Subcutaneous abdominal adipose tissue (tissue), 5 donors: ENCODE measurements around the gene DVL3.
"Not testable (repeated sequence)": the region's sequence is repeated elsewhere in the genome, so short reads cannot be mapped to it uniquely, and the experiment has no call there.

Source experiments
- H3K27ac ChIP-seq: one replicate; pipeline ENCODE4 v1.7.0; 2013; ENCODE audit warnings: low read depth, mild to moderate bottlenecking, inconsistent platforms, low read length, moderate library complexity
- H3K27me3 ChIP-seq, 5 donors: one replicate each; pipeline ENCODE4 v1.7.0; 2013; ENCODE audit warnings: low read length in 5 of 5, inconsistent platforms in 1 of 5; ENCODE audit not compliant: control insufficient read depth in 5 of 5, insufficient read depth in 4 of 5
- H3K36me3 ChIP-seq, 5 donors: one replicate each; pipeline ENCODE4 v1.7.0; 2013; ENCODE audit warnings: low read length in 5 of 5; ENCODE audit not compliant: control insufficient read depth in 5 of 5, insufficient read depth in 5 of 5
- H3K4me1 ChIP-seq, 5 donors: one replicate each; pipeline ENCODE4 v1.7.0; 2013; ENCODE audit warnings: low read length in 5 of 5, mild to moderate bottlenecking in 3 of 5, moderate library complexity in 1 of 5; ENCODE audit not compliant: control insufficient read depth in 5 of 5, insufficient read depth in 5 of 5
- H3K4me3 ChIP-seq, 5 donors: one replicate each; pipeline ENCODE4 v1.7.0; 2013; ENCODE audit warnings: low read length in 5 of 5, low read depth in 1 of 5
- H3K9ac ChIP-seq, 5 donors: one replicate each; pipeline ENCODE4 v1.7.0; 2013; ENCODE audit warnings: low read length in 5 of 5, mild to moderate bottlenecking in 4 of 5, moderate library complexity in 3 of 5
- H3K9me3 ChIP-seq, 5 donors: one replicate each; pipeline ENCODE4 v1.7.0; 2013; ENCODE audit warnings: low read length in 5 of 5; ENCODE audit not compliant: control insufficient read depth in 5 of 5
- donor health status: healthy.
- donor health status: healthy.
- donor health status: healthy.
- donor health status: healthy.
- donor health status: healthy.

DVL3 gene

DNA sequence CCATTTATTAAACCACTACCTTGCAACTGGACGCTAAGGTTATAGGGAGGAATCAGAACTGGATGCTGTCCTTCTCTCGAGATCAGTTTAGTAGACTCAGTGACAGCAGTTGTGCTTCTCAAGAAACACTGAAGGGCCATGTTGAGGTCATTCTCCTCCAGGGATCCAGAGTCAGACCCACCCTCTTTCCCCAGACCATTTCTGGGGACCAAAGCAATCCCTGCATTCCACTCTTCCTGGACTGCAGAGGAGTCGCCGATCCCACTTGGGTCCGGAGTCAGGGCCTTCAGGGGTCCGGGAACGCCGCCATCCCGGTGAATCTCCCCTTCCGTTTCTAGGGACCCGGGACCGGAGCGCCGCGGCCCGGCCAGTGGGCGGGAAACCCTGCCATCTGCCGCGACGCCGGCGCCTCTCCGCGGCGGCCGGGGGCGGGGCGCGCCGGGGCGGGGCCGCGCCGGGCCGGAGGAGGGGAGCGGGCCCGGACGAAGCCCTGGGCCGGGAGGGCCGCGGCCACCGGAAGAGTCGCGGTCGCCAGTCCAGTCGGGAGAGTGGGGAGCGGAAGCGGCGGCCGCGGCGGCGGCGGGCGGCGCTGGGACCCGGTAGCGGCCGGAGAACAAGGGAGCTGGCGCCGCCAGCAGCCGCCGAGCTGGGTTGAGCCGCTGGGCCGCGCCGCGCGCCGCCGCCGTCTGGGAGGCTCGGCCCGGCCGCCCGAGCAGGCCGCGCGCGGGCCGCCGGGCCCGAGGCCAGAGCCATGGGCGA lies at the start of gene DVL3:
TSS of gene DVL3 (plus strand) at position 493 of the 759 bp plus-strand sequence. CDS start at position 752, 259 bp downstream.
- no peaks in the 10 kb centered on the region for H3K9me3 ChIP-seq
- peak within 1 kb of the TSS; percentile 91 to 99 (median 92) for H3K4me3 ChIP-seq
- H3K9ac ChIP-seq = peak within 1 kb of the TSS; percentile 91 to 98 (median 95)
- no peaks in the 10 kb centered on the region for H3K36me3 ChIP-seq
- H3K27ac ChIP-seq = peak within 1 kb of the TSS; percentile 81
- H3K27me3 ChIP-seq = no peaks in the 10 kb centered on the region
- H3K4me1 ChIP-seq = peaks cover 9 to 51% (median 45%) of the 10 kb centered on the region in 5 donors

GRCh38 chr3:184110316-184110725 lies 44.9 kb upstream of the DVL3 start:
- H3K27ac ChIP-seq = no peak overlapping the region
- no peaks in the 10 kb centered on the region for H3K27me3 ChIP-seq
- H3K4me3 ChIP-seq = no peak overlapping the region
- H3K36me3 ChIP-seq = no peaks in the 10 kb centered on the region
- no peaks in the 10 kb centered on the region for H3K9me3 ChIP-seq
- no peak overlapping the region for H3K9ac ChIP-seq
- H3K4me1 ChIP-seq = no peaks in the 10 kb centered on the region

DNA sequence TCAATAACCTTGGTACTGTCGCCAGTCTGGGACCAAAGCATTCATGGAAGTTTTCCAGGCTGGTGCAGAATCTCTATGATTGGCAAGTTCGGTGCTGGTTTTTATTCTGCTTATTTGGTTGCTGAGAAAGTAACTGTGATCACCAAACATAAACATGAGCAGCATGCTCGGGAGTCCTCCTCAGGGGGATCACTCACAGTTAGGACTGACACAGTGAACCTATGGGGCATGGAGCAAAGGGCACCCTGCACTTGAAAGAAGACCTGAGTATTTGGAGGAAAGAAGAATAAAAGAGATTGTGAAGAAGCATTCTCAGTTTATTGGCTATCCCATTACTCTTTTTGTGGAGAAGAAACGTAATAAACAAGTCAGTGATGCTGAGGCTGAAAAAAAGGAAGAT lies 39.2 kb upstream of the DVL3 start:
- Histone ChIP-seq H3K9ac (no peak overlapping the region), H3K27ac (no peak overlapping the region), H3K36me3 (no peaks in the 10 kb centered on the region)

DNA sequence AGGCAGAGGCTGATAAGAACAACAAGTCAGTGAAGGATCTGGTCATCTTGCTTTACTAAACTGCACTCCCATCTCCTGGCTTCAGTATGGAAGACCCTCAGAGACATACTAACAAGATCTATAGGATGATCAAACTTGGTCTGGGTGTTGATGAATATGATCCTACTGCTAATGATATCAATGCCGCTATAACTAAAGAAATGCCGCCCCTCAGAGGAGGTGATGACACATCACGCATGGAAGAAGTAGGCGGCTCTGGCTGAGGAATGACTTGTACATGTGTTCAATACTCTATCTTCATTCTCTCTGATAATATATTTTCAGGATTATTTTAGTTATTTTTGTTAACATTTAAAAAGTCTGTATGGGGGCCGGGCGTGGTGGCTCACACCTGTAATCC lies 37.5 kb upstream of the DVL3 start:
- Histone ChIP-seq H3K4me1 (no peaks in the 10 kb centered on the region), H3K9ac (no peak overlapping the region), H3K36me3 (no peaks in the 10 kb centered on the region), H3K4me3 (no peak overlapping the region), H3K9me3 (no peaks in the 10 kb centered on the region), H3K27ac (no peak overlapping the region), H3K27me3 (no peaks in the 10 kb centered on the region)

More for the DNA sequence above, 39.2 kb upstream of the DVL3 start:
- no peaks in the 10 kb centered on the region for H3K27me3 ChIP-seq
- no peaks in the 10 kb centered on the region for H3K9me3 ChIP-seq
- H3K4me1 ChIP-seq = no peaks in the 10 kb centered on the region
- no peak overlapping the region for H3K4me3 ChIP-seq

DNA sequence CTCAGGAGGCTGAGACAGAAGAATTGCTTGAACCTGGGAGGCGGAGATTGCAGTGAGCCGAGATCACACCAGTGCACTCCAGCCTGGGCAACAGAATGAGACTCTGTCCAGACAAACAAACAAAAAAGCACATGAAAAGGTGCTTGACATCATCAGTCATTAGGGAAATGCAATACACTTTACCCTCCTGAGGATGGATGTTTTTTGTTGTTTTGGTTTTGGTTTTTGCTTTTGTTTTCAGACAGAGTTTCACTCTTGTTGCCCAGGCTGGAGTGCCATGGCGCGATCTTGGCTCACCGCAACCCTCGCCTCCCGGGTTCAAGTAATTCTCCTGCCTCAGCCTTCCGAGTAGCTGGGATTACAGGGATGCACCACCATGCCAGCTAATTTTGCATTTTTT lies 34.1 kb upstream of the DVL3 start:
- not testable (repeated sequence) for H3K27me3 ChIP-seq, H3K9me3 ChIP-seq, H3K27ac ChIP-seq, H3K4me3 ChIP-seq, H3K9ac ChIP-seq, H3K36me3 ChIP-seq, H3K4me1 ChIP-seq

DNA sequence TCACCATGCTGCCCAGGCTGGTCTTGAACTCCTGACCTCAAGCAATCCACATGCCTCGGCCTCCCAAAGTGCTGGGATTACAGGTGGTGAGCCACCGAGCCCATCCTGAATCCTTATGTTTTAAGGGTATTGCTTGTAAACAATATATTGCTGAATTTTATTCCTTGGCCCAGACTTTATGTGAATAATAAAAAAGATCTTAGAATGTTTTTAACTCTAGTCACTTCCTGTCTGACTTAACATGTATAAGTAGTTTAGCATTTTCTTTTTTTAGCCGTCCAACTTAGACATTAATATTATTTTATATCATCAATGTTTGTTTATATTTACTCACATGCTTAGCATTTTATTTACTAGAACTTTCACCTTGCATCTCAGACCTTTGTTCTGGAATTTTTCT lies 29.2 kb upstream of the DVL3 start:
- Histone ChIP-seq H3K27me3 (no peaks in the 10 kb centered on the region), H3K9me3 (no peaks in the 10 kb centered on the region), H3K27ac (no peak overlapping the region), H3K4me1 (no peaks in the 10 kb centered on the region), H3K4me3 (no peak overlapping the region), H3K9ac (no peak overlapping the region), H3K36me3 (no peaks in the 10 kb centered on the region)

DNA sequence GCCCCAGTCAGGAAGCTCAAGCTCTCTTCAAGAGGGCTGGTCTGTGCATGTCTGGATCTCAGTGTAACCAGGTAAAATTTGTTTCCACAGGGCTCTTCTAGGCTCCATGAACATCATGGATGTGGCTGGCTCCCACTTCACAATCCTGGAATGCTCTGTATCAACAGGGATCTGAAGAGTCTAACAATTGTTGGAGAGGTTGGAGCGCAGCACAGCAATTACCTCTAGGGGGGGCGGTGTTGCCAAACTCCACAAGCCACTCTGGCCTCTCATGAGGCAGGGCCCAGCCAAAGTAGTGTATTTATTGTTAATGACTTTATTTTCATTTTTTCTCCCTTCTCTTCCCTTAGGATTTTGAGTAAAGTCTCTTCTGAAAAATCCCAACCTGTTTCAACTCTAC lies 26.2 kb upstream of the DVL3 start:
- no peak overlapping the region for H3K9ac ChIP-seq
- H3K9me3 ChIP-seq = no peaks in the 10 kb centered on the region
- H3K36me3 ChIP-seq = no peaks in the 10 kb centered on the region
- H3K27me3 ChIP-seq = no peaks in the 10 kb centered on the region
- H3K27ac ChIP-seq = no peak overlapping the region
- peaks cover 2 to 6% (median 5%) of the 10 kb centered on the region in 5 donors for H3K4me1 ChIP-seq
- no peak overlapping the region for H3K4me3 ChIP-seq

DNA sequence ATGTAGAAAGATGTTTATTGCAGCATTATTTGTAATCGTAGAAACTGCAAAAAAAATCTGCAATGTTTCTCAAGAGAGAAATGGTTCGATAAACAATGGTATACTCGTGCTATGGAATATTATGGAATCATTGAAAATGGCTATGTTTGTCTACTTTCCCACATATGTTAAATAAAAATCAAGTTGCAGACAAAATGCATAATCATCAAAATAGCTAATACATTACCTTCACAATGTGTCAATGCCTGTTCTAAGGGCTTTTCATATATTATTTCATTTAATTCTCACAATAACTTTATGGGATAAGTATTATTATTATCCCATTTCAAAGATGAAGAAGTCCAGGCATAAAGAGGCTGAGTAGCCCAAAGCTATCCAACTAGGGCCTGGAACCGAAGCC lies 22.2 kb upstream of the DVL3 start:
- H3K27me3 ChIP-seq = no peaks in the 10 kb centered on the region
- H3K4me3 ChIP-seq = no peak overlapping the region
- no peak overlapping the region for H3K9ac ChIP-seq
- peaks cover 10 to 38% (median 32%) of the 10 kb centered on the region in 5 donors for H3K4me1 ChIP-seq
- no peaks in the 10 kb centered on the region for H3K9me3 ChIP-seq
- no peak overlapping the region for H3K27ac ChIP-seq
- H3K36me3 ChIP-seq = peaks cover 2 to 7% (median 5%) of the 10 kb centered on the region in 5 donors

- H3K27me3 ChIP-seq = no peaks in the 10 kb centered on the region
- no peaks in the 10 kb centered on the region for H3K9me3 ChIP-seq
- H3K27ac ChIP-seq = peak overlapping the region; percentile 88
- peak overlapping the region; percentile 90 to 99 (median 94) for H3K9ac ChIP-seq
- peak overlapping the region; percentile 92 to 99 (median 95) for H3K4me3 ChIP-seq
- peaks cover 10 to 38% (median 32%) of the 10 kb centered on the region in 5 donors for H3K4me1 ChIP-seq
- peaks cover 5 to 17% (median 8%) of the 10 kb centered on the region in 5 donors for H3K36me3 ChIP-seq
These were observed 21.1 kb upstream of the DVL3 start for GRCh38 chr3:184133840-184134745.

DNA sequence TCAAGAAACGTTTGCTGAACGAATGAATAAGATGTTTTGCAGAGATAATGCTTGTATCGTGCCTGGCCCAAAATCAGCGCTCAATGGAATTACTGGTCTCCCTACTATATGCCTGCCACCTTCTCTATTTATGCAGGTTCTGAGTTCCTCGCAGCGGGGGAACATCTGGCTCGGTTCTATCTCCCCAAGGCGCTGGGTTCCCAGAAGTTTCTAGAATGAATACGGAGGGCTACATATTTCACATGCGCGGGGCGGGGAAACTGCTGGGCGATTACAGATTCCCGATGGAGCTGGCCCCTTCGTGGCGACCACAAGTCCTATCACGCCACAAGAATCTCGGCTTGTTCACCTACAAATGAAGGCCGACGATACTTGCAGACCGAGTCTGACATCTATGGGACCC lies 20.4 kb upstream of the DVL3 start:
- Histone ChIP-seq H3K9me3 (no peaks in the 10 kb centered on the region), H3K9ac (peak overlapping the region; percentile 90 to 99 (median 94)), H3K36me3 (peaks cover 5 to 19% (median 8%) of the 10 kb centered on the region in 5 donors), H3K27me3 (no peaks in the 10 kb centered on the region), H3K4me1 (peaks cover 10 to 38% (median 32%) of the 10 kb centered on the region in 5 donors), H3K27ac (peak overlapping the region; percentile 88), H3K4me3 (peak overlapping the region; percentile 92 to 99 (median 95))
